Transverse colon (tissue), 4 donors: ENCODE data around the gene FASN.

Experiments
- CTCF ChIP-seq, 5 experiments: fragments of 200-600 bp in 3 of 5; fragments of 450-650 bp in 2 of 5; sonication (generic) in 3 of 5; IDR thresholded peaks; 1 replicate in 2 of 5; 2 replicates in 3 of 5; pipeline ENCODE4 v1.5.1; 2016 to 2017; ENCODE audit warnings: antibody characterized with exemption in 5 of 5, inconsistent platforms in 3 of 5, mild to moderate bottlenecking in 2 of 5, moderate library complexity in 1 of 5
- EP300 ChIP-seq: sonication (generic); formaldehyde crosslinking; IDR thresholded peaks from one replicate; pipeline ENCODE4 v1.6.1; 2017; ENCODE audit warnings: antibody characterized with exemption, low read depth
- POLR2A ChIP-seq: fragments of 450-650 bp; IDR thresholded peaks from one replicate; pipeline ENCODE4 v1.6.1; 2016; ENCODE audit warnings: antibody characterized with exemption, mild to moderate bottlenecking, moderate library complexity
- POLR2AphosphoS5 ChIP-seq, 3 donors: sonication (generic); formaldehyde crosslinking; IDR thresholded peaks; one replicate each; pipeline ENCODE4 v1.6.1; 2016; ENCODE audit warnings: antibody characterized with exemption in 3 of 3

GRCh38 chr17:82058230-82058854 lies 39.7 kb downstream of the FASN start:
- TF ChIP-seq POLR2A, result no peak
- TF ChIP-seq CTCF (IDR thresholded peaks at IDR 0.05), result no peak
- no peak for TF ChIP-seq POLR2AphosphoS5 (IDR thresholded peaks at IDR 0.05)
- no peak for TF ChIP-seq EP300
